HepG2 (cell line): ENCODE results near the gene APBB1. TPM values are rescaled to one million over a fixed set of nuclear protein-coding genes. Genes with fewer than 3 reads are reported as not detected.

Source experiments
- CHCHD3 ChIP-seq: sonication (generic); formaldehyde crosslinking; IDR thresholded peaks from 2 replicates; pipeline ENCODE4 v1.8.0; 2022; ENCODE audit warnings: mild to moderate bottlenecking, missing genetic modification reagents, moderate library complexity
- DMTF1 ChIP-seq: sonication (generic); formaldehyde crosslinking; IDR thresholded peaks from 2 replicates; pipeline ENCODE4 v1.4.0; 2020; ENCODE audit warnings: mild to moderate bottlenecking, missing genetic modification reagents
- GZF1 ChIP-seq: sonication (generic); formaldehyde crosslinking; IDR thresholded peaks from 2 replicates; pipeline ENCODE4 v1.5.1; 2020; ENCODE audit warnings: mild to moderate bottlenecking, missing genetic modification reagents
- ZBTB38 ChIP-seq: sonication (generic); formaldehyde crosslinking; IDR thresholded peaks from 2 replicates; pipeline ENCODE4 v1.5.1; 2020; ENCODE audit warnings: mild to moderate bottlenecking, missing genetic modification reagents
- ZMYM2 ChIP-seq: sonication (generic); formaldehyde crosslinking; IDR thresholded peaks from 2 replicates; pipeline ENCODE4 v1.8.0; 2022; ENCODE audit warnings: mild to moderate bottlenecking, missing genetic modification reagents
- ZNF549 ChIP-seq: sonication (generic); formaldehyde crosslinking; IDR thresholded peaks from 2 replicates; pipeline ENCODE4 v1.5.0; 2020; ENCODE audit warnings: missing genetic modification reagents
- ZNF609 ChIP-seq: sonication (generic); formaldehyde crosslinking; IDR thresholded peaks from 2 replicates; pipeline ENCODE4 v1.4.0; 2020; ENCODE audit warnings: mild to moderate bottlenecking, missing genetic modification reagents, borderline replicate concordance
- polyA plus RNA-seq, 8 experiments: library from polyadenylated mRNA; depleted of rRNA in 3 of 8; stranded (reverse) in 7 of 8; unstranded in 1 of 8; fragments of >200 nt; fragmentation: Illumina TruSeq in 4 of 8; extraction: Trizol in 4 of 8; gene quantifications; 2 replicates each; pipeline versions ENCODE4 v1.2.1 to v1.2.3, GENCODE V29; 2011 to 2016; ENCODE audit warnings: low read depth in 4 of 8, missing spikeins in 1 of 8, mixed read lengths in 1 of 8; ENCODE audit not compliant: insufficient read depth in 1 of 8
- total RNA-seq, 5 experiments: library from RNA; depleted of rRNA; stranded (reverse); fragments of >200 nt; fragmentation: Illumina TruSeq; extraction: Trizol; gene quantifications; 2 replicates each; pipeline ENCODE4 v1.2.3, GENCODE V29; 2016; ENCODE audit warnings: low read depth in 1 of 5

APBB1 gene
- total and polyA plus RNA-seq, 2 of the 13 experiments (the other 11 are each of a cell fraction or from before 2014, with no cell fraction given): 1.7 to 3.5 TPM

DNA sequence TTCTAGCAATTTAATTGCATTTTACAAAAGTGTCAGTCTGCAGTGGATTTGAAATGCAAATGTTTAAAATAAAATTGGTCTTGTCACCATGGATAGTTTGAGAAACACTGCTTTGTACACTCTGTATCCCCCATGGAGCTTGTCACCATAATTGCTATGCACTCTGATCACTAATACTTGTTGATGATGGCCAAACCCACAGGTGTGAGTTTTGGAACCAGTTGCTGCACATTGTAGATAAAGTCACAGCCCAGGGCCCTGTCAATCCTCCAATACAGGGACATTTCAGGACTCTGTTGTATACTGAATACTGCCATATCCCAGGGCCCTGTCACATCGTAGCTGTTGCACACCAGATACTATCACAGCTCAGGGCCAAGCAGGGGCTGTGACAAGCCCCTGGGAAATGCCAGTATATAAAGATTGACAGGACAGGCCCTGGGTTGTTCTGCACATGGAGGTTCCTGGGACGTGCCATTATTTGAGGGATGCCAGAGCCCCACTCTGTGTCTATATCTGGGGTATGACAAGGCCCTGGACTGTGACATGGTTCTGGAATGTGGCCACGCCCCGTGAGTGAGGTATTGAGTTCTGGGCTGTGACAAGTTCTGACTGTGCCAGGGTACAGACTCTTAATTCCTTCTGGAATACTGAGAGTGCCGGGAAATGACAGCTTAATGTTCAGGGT lies 56.6 kb downstream of the APBB1 start (continued):
- TF ChIP-seq ZNF609 (CRISPR knock-in tag): no peak
- no peak for TF ChIP-seq DMTF1 (CRISPR knock-in tag)
- TF ChIP-seq GZF1 (CRISPR knock-in tag): no peak
- no peak for TF ChIP-seq ZBTB38 (CRISPR knock-in tag)
- TF ChIP-seq ZMYM2 (CRISPR knock-in tag): no peak
- no peak for TF ChIP-seq CHCHD3
- TF ChIP-seq ZNF549 (CRISPR knock-in tag): no peak
